ENCODE data around the gene CCSER1.

The CCSER1 gene

GRCh38 chr4:91298156-91298700 is 1171.0 kb downstream of the CCSER1 start:
- no CpG with 5 or more reads among the region's 3 CpGs for WGBS, 2 donors (ENCODE audit: extremely low coverage in 2 of 2, insufficient read length in 2 of 2, insufficient replicate concordance in 1 of 2)

GRCh38 chr4:91298824-91299223 is 1171.6 kb downstream of the CCSER1 start:
- Histone ChIP-seq H3K14ac (ENCODE audit: low read length) (no peak overlapping the region), H3K4ac (ENCODE audit: low read length) (no peak overlapping the region), H3K27me3 (ENCODE audit: control insufficient read depth in 3 of 3, insufficient read depth in 3 of 3, low read depth in 1 of 3, low read length in 3 of 3) (no peaks in the 10 kb centered on the region), H4K8ac (ENCODE audit: low read depth, low read length) (no peak overlapping the region), H2AFZ (ENCODE audit: low read length) (no peak overlapping the region), H3K27ac (replicated peaks; ENCODE audit: low read length) (no peak overlapping the region), H2BK120ac (ENCODE audit: low read depth, low read length) (no peak overlapping the region), H3K18ac (ENCODE audit: low read length) (no peak overlapping the region), H2BK12ac (ENCODE audit: low read length) (no peak overlapping the region), H3K23ac (ENCODE audit: low read depth, low read length, poor library complexity) (no peak overlapping the region), H2AK5ac (ENCODE audit: low read depth, low read length) (no peak overlapping the region), H3K9ac (ENCODE audit: low read depth, low read length, poor library complexity) (no peak overlapping the region), H3K4me3 (ENCODE audit: low read length in 2 of 2) (no peak overlapping the region), H2BK15ac (ENCODE audit: low read length) (no peak overlapping the region), H4K91ac (ENCODE audit: low read depth, low read length, poor library complexity) (no peak overlapping the region), H2BK5ac (ENCODE audit: low read length) (no peak overlapping the region), H3K79me1 (ENCODE audit: low read depth, low read length) (no peaks in the 10 kb centered on the region), H3K4me1 (ENCODE audit: control insufficient read depth in 2 of 2, insufficient read depth in 1 of 2, low read depth in 1 of 2, low read length in 2 of 2) (no peaks in the 10 kb centered on the region), H3K36me3 (replicated peaks in 1 of 2; ENCODE audit: control insufficient read depth in 2 of 2, insufficient read depth in 2 of 2, low read length in 2 of 2) (no peaks in the 10 kb centered on the region), H3K9me3 (replicated peaks in 1 of 2; ENCODE audit: control insufficient read depth in 2 of 2, insufficient read depth in 1 of 2, low read depth in 1 of 2, low read length in 2 of 2) (no peaks in the 10 kb centered on the region), H3K4me2 (ENCODE audit: insufficient read depth, low read length, poor library complexity, severe bottlenecking) (no peak overlapping the region)
- no CpG with 5 or more reads among the region's 1 CpG for WGBS, 2 donors (ENCODE audit: extremely low coverage in 2 of 2, insufficient read length in 2 of 2, insufficient replicate concordance in 1 of 2)
- DNase-seq (ENCODE audit: low spot score) = no peak

More at GRCh38 chr4:91298156-91298700, 1171.0 kb downstream of the CCSER1 start:
- no peak overlapping the region for H3K18ac ChIP-seq (ENCODE audit: low read length)
- H4K91ac ChIP-seq (ENCODE audit: low read depth, low read length, poor library complexity) = no peak overlapping the region
- no peak overlapping the region for H4K8ac ChIP-seq (ENCODE audit: low read depth, low read length)
- no peak overlapping the region for H2BK12ac ChIP-seq (ENCODE audit: low read length)
- H2BK15ac ChIP-seq (ENCODE audit: low read length) = no peak overlapping the region
- no peaks in the 10 kb centered on the region for H3K27me3 ChIP-seq (ENCODE audit: control insufficient read depth in 3 of 3, insufficient read depth in 3 of 3, low read depth in 1 of 3, low read length in 3 of 3)
- H3K4me1 ChIP-seq (ENCODE audit: control insufficient read depth in 2 of 2, insufficient read depth in 1 of 2, low read depth in 1 of 2, low read length in 2 of 2) = no peaks in the 10 kb centered on the region
- H3K4me2 ChIP-seq (ENCODE audit: insufficient read depth, low read length, poor library complexity, severe bottlenecking) = no peak overlapping the region
- no peak overlapping the region for H3K4me3 ChIP-seq (ENCODE audit: low read length in 2 of 2)
- no peak overlapping the region for H3K9ac ChIP-seq (ENCODE audit: low read depth, low read length, poor library complexity)
- no peak overlapping the region for H2AFZ ChIP-seq (ENCODE audit: low read length)
- H3K79me1 ChIP-seq (ENCODE audit: low read depth, low read length) = no peaks in the 10 kb centered on the region
- no peak for DNase-seq (ENCODE audit: low spot score)
- H3K4ac ChIP-seq (ENCODE audit: low read length) = no peak overlapping the region
- no peak overlapping the region for H2BK5ac ChIP-seq (ENCODE audit: low read length)
- no peak overlapping the region for H3K27ac ChIP-seq (replicated peaks; ENCODE audit: low read length)
- H3K14ac ChIP-seq (ENCODE audit: low read length) = no peak overlapping the region
- no peak overlapping the region for H3K23ac ChIP-seq (ENCODE audit: low read depth, low read length, poor library complexity)
- no peak overlapping the region for H2AK5ac ChIP-seq (ENCODE audit: low read depth, low read length)
- no peaks in the 10 kb centered on the region for H3K9me3 ChIP-seq (replicated peaks in 1 of 2; ENCODE audit: control insufficient read depth in 2 of 2, insufficient read depth in 1 of 2, low read depth in 1 of 2, low read length in 2 of 2)
- no peaks in the 10 kb centered on the region for H3K36me3 ChIP-seq (replicated peaks in 1 of 2; ENCODE audit: control insufficient read depth in 2 of 2, insufficient read depth in 2 of 2, low read length in 2 of 2)
- no peak overlapping the region for H2BK120ac ChIP-seq (ENCODE audit: low read depth, low read length)

GRCh38 chr4:91302120-91302519 is 1174.9 kb downstream of the CCSER1 start:
- no peak overlapping the region for H3K9ac ChIP-seq (ENCODE audit: low read depth, low read length, poor library complexity)
- H3K4me2 ChIP-seq (ENCODE audit: insufficient read depth, low read length, poor library complexity, severe bottlenecking) = no peak overlapping the region
- no peak overlapping the region for H2BK12ac ChIP-seq (ENCODE audit: low read length)
- WGBS, 2 donors (ENCODE audit: extremely low coverage in 2 of 2, insufficient read length in 2 of 2, insufficient replicate concordance in 1 of 2) = no CpG with 5 or more reads among the region's 2 CpGs
- no peak for DNase-seq (ENCODE audit: low spot score)
- H3K4me1 ChIP-seq (ENCODE audit: control insufficient read depth in 2 of 2, insufficient read depth in 1 of 2, low read depth in 1 of 2, low read length in 2 of 2) = no peaks in the 10 kb centered on the region
- H3K36me3 ChIP-seq (replicated peaks in 1 of 2; ENCODE audit: control insufficient read depth in 2 of 2, insufficient read depth in 2 of 2, low read length in 2 of 2) = no peaks in the 10 kb centered on the region
- no peaks in the 10 kb centered on the region for H3K9me3 ChIP-seq (replicated peaks in 1 of 2; ENCODE audit: control insufficient read depth in 2 of 2, insufficient read depth in 1 of 2, low read depth in 1 of 2, low read length in 2 of 2)
- H2BK5ac ChIP-seq (ENCODE audit: low read length) = no peak overlapping the region
- no peak overlapping the region for H3K14ac ChIP-seq (ENCODE audit: low read length)
- H4K91ac ChIP-seq (ENCODE audit: low read depth, low read length, poor library complexity) = no peak overlapping the region
- H2AK5ac ChIP-seq (ENCODE audit: low read depth, low read length) = no peak overlapping the region
- no peaks in the 10 kb centered on the region for H3K27me3 ChIP-seq (ENCODE audit: control insufficient read depth in 3 of 3, insufficient read depth in 3 of 3, low read depth in 1 of 3, low read length in 3 of 3)
- no peaks in the 10 kb centered on the region for H3K79me1 ChIP-seq (ENCODE audit: low read depth, low read length)
- H3K27ac ChIP-seq (replicated peaks; ENCODE audit: low read length) = no peak overlapping the region
- no peak overlapping the region for H2AFZ ChIP-seq (ENCODE audit: low read length)
- H3K4ac ChIP-seq (ENCODE audit: low read length) = no peak overlapping the region
- no peak overlapping the region for H3K18ac ChIP-seq (ENCODE audit: low read length)
- no peak overlapping the region for H2BK120ac ChIP-seq (ENCODE audit: low read depth, low read length)
- no peak overlapping the region for H4K8ac ChIP-seq (ENCODE audit: low read depth, low read length)
- H2BK15ac ChIP-seq (ENCODE audit: low read length) = no peak overlapping the region
- no peak overlapping the region for H3K4me3 ChIP-seq (ENCODE audit: low read length in 2 of 2)
- no peak overlapping the region for H3K23ac ChIP-seq (ENCODE audit: low read depth, low read length, poor library complexity)

GRCh38 chr4:91304292-91304691 is 1177.1 kb downstream of the CCSER1 start:
- H2BK120ac ChIP-seq (ENCODE audit: low read depth, low read length) = no peak overlapping the region
- H3K23ac ChIP-seq (ENCODE audit: low read depth, low read length, poor library complexity) = no peak overlapping the region
- DNase-seq (ENCODE audit: low spot score) = no peak
- H2AFZ ChIP-seq (ENCODE audit: low read length) = no peak overlapping the region
- no peaks in the 10 kb centered on the region for H3K79me1 ChIP-seq (ENCODE audit: low read depth, low read length)
- H2AK5ac ChIP-seq (ENCODE audit: low read depth, low read length) = no peak overlapping the region
- H3K18ac ChIP-seq (ENCODE audit: low read length) = no peak overlapping the region
- H3K4me2 ChIP-seq (ENCODE audit: insufficient read depth, low read length, poor library complexity, severe bottlenecking) = no peak overlapping the region
- H4K8ac ChIP-seq (ENCODE audit: low read depth, low read length) = no peak overlapping the region
- H3K4me3 ChIP-seq (ENCODE audit: low read length in 2 of 2) = no peak overlapping the region
- no peaks in the 10 kb centered on the region for H3K4me1 ChIP-seq (ENCODE audit: control insufficient read depth in 2 of 2, insufficient read depth in 1 of 2, low read depth in 1 of 2, low read length in 2 of 2)
- H4K91ac ChIP-seq (ENCODE audit: low read depth, low read length, poor library complexity) = no peak overlapping the region
- no peak overlapping the region for H3K27ac ChIP-seq (replicated peaks; ENCODE audit: low read length)
- no peaks in the 10 kb centered on the region for H3K9me3 ChIP-seq (replicated peaks in 1 of 2; ENCODE audit: control insufficient read depth in 2 of 2, insufficient read depth in 1 of 2, low read depth in 1 of 2, low read length in 2 of 2)
- H3K27me3 ChIP-seq (ENCODE audit: control insufficient read depth in 3 of 3, insufficient read depth in 3 of 3, low read depth in 1 of 3, low read length in 3 of 3) = no peaks in the 10 kb centered on the region
- H2BK15ac ChIP-seq (ENCODE audit: low read length) = no peak overlapping the region
- H3K4ac ChIP-seq (ENCODE audit: low read length) = no peak overlapping the region
- no peak overlapping the region for H2BK5ac ChIP-seq (ENCODE audit: low read length)
- no peak overlapping the region for H3K9ac ChIP-seq (ENCODE audit: low read depth, low read length, poor library complexity)
- H3K14ac ChIP-seq (ENCODE audit: low read length) = no peak overlapping the region
- H3K36me3 ChIP-seq (replicated peaks in 1 of 2; ENCODE audit: control insufficient read depth in 2 of 2, insufficient read depth in 2 of 2, low read length in 2 of 2) = no peaks in the 10 kb centered on the region
- no peak overlapping the region for H2BK12ac ChIP-seq (ENCODE audit: low read length)
- WGBS, 2 donors (ENCODE audit: extremely low coverage in 2 of 2, insufficient read length in 2 of 2, insufficient replicate concordance in 1 of 2) = no CpG with 5 or more reads among the region's 3 CpGs
